SU-DHL-6 (cell line): ENCODE results near the gene FOXD4L3.
"Not testable (repeated sequence)": the region's sequence is repeated elsewhere in the genome, so short reads cannot be mapped to it uniquely, and the experiment has no call there.

ENCODE experiments used
- CTCF ChIP-seq: fragments of 200-600 bp; sonication (generic); IDR thresholded peaks from one replicate; pipeline ENCODE4 v1.5.1; 2017; ENCODE audit warnings: antibody characterized with exemption, mild to moderate bottlenecking, low read length, moderate library complexity; ENCODE audit not compliant: insufficient read depth, poor library complexity, severe bottlenecking
- EZH2phosphoT487 ChIP-seq: fragments of 200-600 bp; sonication (generic), shearing (Covaris generic); conservative IDR thresholded peaks from 2 replicates; pipeline ENCODE4 v1.6.1; 2018; ENCODE audit warnings: mild to moderate bottlenecking, antibody characterized with exemption, low read length, moderate library complexity, mixed read lengths

- not testable (repeated sequence) for TF ChIP-seq CTCF, EZH2phosphoT487
Measured at GRCh38 chr9:68324518-68324917, 21.9 kb downstream of the FOXD4L3 start.
